GM12878 (cell line): ENCODE results near the gene IL4I1. TPM values are rescaled to one million over a fixed set of nuclear protein-coding genes. Genes with fewer than 3 reads are reported as not detected.
A peak's percentile ranks its signal among the peaks of the same experiment; 100 is the strongest.

Experiments
- BHLHE40 ChIP-seq, 2 experiments: fragments of 450-650 bp in 1 of 2; IDR thresholded peaks; 2 replicates each; pipeline ENCODE4 v1.6.1; 2011 to 2017; ENCODE audit warnings: low read depth in 2 of 2, borderline replicate concordance in 1 of 2, improper control_type of control experiment in 1 of 2, low read length in 1 of 2, mild to moderate bottlenecking in 1 of 2
- CBX5 ChIP-seq: sonication (generic); IDR thresholded peaks from 2 replicates; pipeline ENCODE4 v1.6.1; 2016; ENCODE audit warnings: low read depth, moderate library complexity, mild to moderate bottlenecking, inconsistent platforms
- CEBPB ChIP-seq, 2 experiments: fragments of 150-350 bp in 1 of 2; IDR thresholded peaks; 2 replicates each; pipeline ENCODE4 v1.6.1; 2012 to 2014; ENCODE audit warnings: low read depth in 2 of 2, low read length in 2 of 2, borderline replicate concordance in 1 of 2, inconsistent platforms in 1 of 2
- CHD1 ChIP-seq: IDR thresholded peaks from 2 replicates; pipeline ENCODE4 v1.6.1; 2012; ENCODE audit warnings: low read depth, low read length, improper control_type of control experiment
- FOS ChIP-seq: IDR thresholded peaks from 3 replicates; pipeline ENCODE4 v1.6.1; 2011; ENCODE audit warnings: borderline replicate concordance; ENCODE audit not compliant: insufficient read length; ENCODE audit errors: extremely low read depth
- IKZF1 ChIP-seq: fragments of 450-650 bp; conservative IDR thresholded peaks from 2 replicates; pipeline ENCODE4 v1.6.1; 2017; ENCODE audit warnings: antibody characterized with exemption, mild to moderate bottlenecking
- IRF4 ChIP-seq: IDR thresholded peaks from 2 replicates; pipeline ENCODE4 v1.6.1; 2011; ENCODE audit warnings: low read depth, low read length
- MTA2 ChIP-seq: fragments of 450-650 bp; IDR thresholded peaks from 2 replicates; pipeline ENCODE4 v1.6.1; 2016; ENCODE audit warnings: low read depth, mild to moderate bottlenecking, moderate library complexity
- NFXL1 ChIP-seq: fragments of 450-650 bp; IDR thresholded peaks from 2 replicates; pipeline ENCODE4 v1.6.1; 2017; ENCODE audit warnings: antibody characterized with exemption, mild to moderate bottlenecking, borderline replicate concordance
- NFYA ChIP-seq: IDR thresholded peaks from 2 replicates; pipeline ENCODE4 v1.6.1; 2011; ENCODE audit warnings: low read depth, mild to moderate bottlenecking, low read length, improper control_type of control experiment, borderline replicate concordance
- POU2F2 ChIP-seq: IDR thresholded peaks from 3 replicates; pipeline ENCODE4 v1.6.1; 2011; ENCODE audit warnings: low read depth, mild to moderate bottlenecking, low read length, borderline replicate concordance
- SMARCA5 ChIP-seq: fragments of 450-650 bp; IDR thresholded peaks from 2 replicates; pipeline ENCODE4 v1.6.1; 2017; ENCODE audit warnings: mild to moderate bottlenecking
- SREBF1 ChIP-seq: IDR thresholded peaks from 2 replicates; pipeline ENCODE4 v1.6.1; 2012; ENCODE audit warnings: mild to moderate bottlenecking, low read length
- ZNF217 ChIP-seq: fragments of 450-650 bp; IDR thresholded peaks from 2 replicates; pipeline ENCODE4 v1.6.1; 2017; ENCODE audit warnings: antibody characterized with exemption, mild to moderate bottlenecking
- ZNF384 ChIP-seq: IDR thresholded peaks from 2 replicates; pipeline ENCODE4 v1.6.1; 2012; ENCODE audit warnings: low read depth, mild to moderate bottlenecking, low read length, improper control_type of control experiment, borderline replicate concordance
- polyA plus RNA-seq, 11 experiments: library from polyadenylated mRNA; depleted of rRNA in 4 of 11; unstranded in 6 of 11; stranded (reverse) in 5 of 11; fragments of >200 nt; fragmentation: Nextera tagmentation in 4 of 11; fragmentation: Illumina TruSeq in 1 of 11; extraction: Ambion mirVana in 4 of 11; extraction: Trizol in 1 of 11; gene quantifications; 1 replicate in 1 of 11; 2 replicates in 10 of 11; pipeline versions ENCODE4 v1.2.1 to v1.2.3, GENCODE V29; 2011 to 2016; ENCODE audit warnings: inconsistent platforms in 2 of 11, missing spikeins in 2 of 11, low read depth in 1 of 11
- total RNA-seq, 4 experiments: library from RNA; depleted of rRNA in 3 of 4; stranded (reverse); fragments of >200 nt in 3 of 4; fragmentation: Illumina TruSeq in 1 of 4; extraction: Trizol in 1 of 4; gene quantifications; 2 replicates each; pipeline versions ENCODE4 v1.2.1 to v1.2.3, GENCODE V29; 2013 to 2021
- TF ChIP-seq, protein P1 (sequence below): fragments of 450-650 bp; IDR thresholded peaks from 2 replicates; pipeline ENCODE4 v1.6.1; 2017; ENCODE audit warnings: mild to moderate bottlenecking, moderate library complexity
- TF ChIP-seq, protein P2 (sequence below): fragments of 150-350 bp; IDR thresholded peaks from 2 replicates; pipeline ENCODE4 v1.6.1; 2014; ENCODE audit warnings: mild to moderate bottlenecking, low read depth, low read length
- TF ChIP-seq, protein P3 (sequence below): fragments of 450-650 bp; formaldehyde crosslinking; IDR thresholded peaks from 2 replicates; pipeline ENCODE4 v1.5.0; 2022; ENCODE audit warnings: mild to moderate bottlenecking, missing genetic modification characterization

IL4I1 gene
- total and polyA plus RNA-seq, 10 of the 15 experiments (the other 5 are each of a cell fraction or from before 2014, with no cell fraction given): 0.62 to 83.8 (median 42.8) TPM

DNA sequence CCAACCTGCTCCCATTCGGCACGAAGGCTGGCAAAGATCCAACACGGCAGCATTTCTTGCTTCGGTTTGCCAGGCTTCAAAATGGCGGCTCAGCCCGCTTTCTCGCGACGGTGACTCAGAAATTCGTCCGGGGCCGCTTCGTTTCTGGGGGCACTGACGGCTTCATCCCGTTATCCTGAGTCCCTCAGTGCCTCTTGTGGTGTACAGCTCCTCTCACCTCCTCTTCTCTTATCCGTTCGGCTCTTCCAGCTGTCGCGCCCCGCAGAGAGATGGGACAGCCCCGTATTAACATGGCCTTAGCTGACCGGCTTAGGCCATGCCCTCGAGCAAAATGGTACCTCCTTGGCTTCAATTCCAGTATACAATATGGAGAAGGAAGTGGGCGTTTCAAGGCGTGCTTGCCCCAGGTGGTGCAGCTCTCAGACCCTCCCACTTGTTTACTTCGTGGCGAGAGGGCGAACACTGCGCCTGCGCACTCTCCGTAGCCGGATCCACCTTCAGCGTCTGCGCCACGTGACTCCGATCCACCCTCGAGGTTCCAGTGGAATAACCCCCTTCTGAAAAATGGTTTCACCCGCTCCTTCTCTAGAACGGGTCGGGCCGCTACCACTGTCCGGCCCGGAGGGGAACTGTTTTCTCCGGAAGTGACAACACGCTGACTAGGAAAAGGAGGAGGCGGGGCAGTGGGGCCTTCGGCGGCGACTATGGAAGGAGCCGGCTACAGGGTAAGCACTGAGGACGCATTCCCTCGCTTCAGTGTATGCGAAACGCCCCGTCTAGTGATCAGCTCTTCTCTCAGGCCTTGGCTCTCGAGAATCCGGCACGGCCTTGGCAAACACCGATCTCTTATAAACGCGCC lies 19.4 kb downstream of the IL4I1 start, which contains the start of the genes AKT1S1 and TBC1D17 (continued):
- TF ChIP-seq CBX5: no peak
- TF ChIP-seq FOS: no peak
- no peak for TF ChIP-seq NFYA
- TF ChIP-seq BHLHE40 (IDR thresholded peaks at IDR 0.05; ENCODE audit: borderline replicate concordance in 1 of 2, low read depth in 2 of 2, low read length in 1 of 2): peak; percentile 98 to 99
- peak; percentile 66 for TF ChIP-seq IKZF1
- TF ChIP-seq, protein P1, sequence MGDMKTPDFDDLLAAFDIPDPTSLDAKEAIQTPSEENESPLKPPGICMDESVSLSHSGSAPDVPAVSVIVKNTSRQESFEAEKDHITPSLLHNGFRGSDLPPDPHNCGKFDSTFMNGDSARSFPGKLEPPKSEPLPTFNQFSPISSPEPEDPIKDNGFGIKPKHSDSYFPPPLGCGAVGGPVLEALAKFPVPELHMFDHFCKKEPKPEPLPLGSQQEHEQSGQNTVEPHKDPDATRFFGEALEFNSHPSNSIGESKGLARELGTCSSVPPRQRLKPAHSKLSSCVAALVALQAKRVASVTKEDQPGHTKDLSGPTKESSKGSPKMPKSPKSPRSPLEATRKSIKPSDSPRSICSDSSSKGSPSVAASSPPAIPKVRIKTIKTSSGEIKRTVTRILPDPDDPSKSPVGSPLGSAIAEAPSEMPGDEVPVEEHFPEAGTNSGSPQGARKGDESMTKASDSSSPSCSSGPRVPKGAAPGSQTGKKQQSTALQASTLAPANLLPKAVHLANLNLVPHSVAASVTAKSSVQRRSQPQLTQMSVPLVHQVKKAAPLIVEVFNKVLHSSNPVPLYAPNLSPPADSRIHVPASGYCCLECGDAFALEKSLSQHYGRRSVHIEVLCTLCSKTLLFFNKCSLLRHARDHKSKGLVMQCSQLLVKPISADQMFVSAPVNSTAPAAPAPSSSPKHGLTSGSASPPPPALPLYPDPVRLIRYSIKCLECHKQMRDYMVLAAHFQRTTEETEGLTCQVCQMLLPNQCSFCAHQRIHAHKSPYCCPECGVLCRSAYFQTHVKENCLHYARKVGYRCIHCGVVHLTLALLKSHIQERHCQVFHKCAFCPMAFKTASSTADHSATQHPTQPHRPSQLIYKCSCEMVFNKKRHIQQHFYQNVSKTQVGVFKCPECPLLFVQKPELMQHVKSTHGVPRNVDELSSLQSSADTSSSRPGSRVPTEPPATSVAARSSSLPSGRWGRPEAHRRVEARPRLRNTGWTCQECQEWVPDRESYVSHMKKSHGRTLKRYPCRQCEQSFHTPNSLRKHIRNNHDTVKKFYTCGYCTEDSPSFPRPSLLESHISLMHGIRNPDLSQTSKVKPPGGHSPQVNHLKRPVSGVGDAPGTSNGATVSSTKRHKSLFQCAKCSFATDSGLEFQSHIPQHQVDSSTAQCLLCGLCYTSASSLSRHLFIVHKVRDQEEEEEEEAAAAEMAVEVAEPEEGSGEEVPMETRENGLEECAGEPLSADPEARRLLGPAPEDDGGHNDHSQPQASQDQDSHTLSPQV: no peak
- no peak for TF ChIP-seq IRF4
- peak; percentile 99 for TF ChIP-seq CHD1
- 0 out of 2 replicates have a peak, but pooled peaks have one; percentile 19 for TF ChIP-seq SMARCA5
- no peak for TF ChIP-seq ZNF217
- TF ChIP-seq, protein P2, sequence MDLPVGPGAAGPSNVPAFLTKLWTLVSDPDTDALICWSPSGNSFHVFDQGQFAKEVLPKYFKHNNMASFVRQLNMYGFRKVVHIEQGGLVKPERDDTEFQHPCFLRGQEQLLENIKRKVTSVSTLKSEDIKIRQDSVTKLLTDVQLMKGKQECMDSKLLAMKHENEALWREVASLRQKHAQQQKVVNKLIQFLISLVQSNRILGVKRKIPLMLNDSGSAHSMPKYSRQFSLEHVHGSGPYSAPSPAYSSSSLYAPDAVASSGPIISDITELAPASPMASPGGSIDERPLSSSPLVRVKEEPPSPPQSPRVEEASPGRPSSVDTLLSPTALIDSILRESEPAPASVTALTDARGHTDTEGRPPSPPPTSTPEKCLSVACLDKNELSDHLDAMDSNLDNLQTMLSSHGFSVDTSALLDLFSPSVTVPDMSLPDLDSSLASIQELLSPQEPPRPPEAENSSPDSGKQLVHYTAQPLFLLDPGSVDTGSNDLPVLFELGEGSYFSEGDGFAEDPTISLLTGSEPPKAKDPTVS: no peak
- peak; percentile 95 for TF ChIP-seq SREBF1
- TF ChIP-seq MTA2: no peak
- TF ChIP-seq NFXL1: no peak
- TF ChIP-seq CEBPB (IDR thresholded peaks at IDR 0.05; ENCODE audit: borderline replicate concordance in 1 of 2, low read depth in 2 of 2, low read length in 2 of 2): no peak
- TF ChIP-seq POU2F2: peak; percentile 84
- TF ChIP-seq ZNF384: no peak
- TF ChIP-seq, protein P3, sequence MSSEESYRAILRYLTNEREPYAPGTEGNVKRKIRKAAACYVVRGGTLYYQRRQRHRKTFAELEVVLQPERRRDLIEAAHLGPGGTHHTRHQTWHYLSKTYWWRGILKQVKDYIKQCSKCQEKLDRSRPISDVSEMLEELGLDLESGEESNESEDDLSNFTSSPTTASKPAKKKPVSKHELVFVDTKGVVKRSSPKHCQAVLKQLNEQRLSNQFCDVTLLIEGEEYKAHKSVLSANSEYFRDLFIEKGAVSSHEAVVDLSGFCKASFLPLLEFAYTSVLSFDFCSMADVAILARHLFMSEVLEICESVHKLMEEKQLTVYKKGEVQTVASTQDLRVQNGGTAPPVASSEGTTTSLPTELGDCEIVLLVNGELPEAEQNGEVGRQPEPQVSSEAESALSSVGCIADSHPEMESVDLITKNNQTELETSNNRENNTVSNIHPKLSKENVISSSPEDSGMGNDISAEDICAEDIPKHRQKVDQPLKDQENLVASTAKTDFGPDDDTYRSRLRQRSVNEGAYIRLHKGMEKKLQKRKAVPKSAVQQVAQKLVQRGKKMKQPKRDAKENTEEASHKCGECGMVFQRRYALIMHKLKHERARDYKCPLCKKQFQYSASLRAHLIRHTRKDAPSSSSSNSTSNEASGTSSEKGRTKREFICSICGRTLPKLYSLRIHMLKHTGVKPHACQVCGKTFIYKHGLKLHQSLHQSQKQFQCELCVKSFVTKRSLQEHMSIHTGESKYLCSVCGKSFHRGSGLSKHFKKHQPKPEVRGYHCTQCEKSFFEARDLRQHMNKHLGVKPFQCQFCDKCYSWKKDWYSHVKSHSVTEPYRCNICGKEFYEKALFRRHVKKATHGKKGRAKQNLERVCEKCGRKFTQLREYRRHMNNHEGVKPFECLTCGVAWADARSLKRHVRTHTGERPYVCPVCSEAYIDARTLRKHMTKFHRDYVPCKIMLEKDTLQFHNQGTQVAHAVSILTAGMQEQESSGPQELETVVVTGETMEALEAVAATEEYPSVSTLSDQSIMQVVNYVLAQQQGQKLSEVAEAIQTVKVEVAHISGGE (CRISPR knock-in tag): no peak
